Measurements from ENCODE around the gene BATF2. TPM values are rescaled to one million over a fixed set of nuclear protein-coding genes. Genes with fewer than 3 reads are reported as not detected.

BATF2 gene
- total and polyA plus RNA-seq, 12 donors: 0.67 to 34.5 (median 6.2) TPM

DNA sequence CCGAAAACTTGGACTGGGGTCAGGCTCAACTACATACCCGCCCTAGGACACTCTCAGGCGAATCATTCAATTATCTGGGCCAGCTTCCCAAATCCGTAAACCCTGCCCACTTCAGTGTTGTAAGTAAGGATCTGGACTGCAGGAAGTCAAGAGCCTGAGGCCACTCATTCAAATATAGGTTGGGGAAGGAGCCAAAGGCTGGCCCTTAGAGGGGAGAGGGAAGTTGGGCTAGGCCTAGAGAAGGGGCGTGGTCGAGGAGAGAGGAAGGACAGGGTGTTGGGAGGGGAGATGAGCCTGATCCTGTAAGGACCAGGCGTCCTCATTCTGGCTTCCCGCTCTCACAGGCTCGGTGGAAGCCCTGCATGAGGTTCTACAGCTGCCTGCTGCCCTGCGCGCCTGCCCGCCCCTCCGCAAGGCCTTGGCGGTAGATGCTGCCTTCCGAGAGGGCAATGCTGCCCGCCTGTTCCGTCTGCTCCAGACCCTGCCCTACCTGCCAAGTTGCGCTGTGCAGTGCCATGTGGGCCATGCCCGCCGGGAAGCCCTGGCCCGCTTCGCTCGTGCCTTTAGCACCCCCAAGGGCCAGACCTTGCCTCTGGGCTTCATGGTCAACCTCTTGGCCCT lies 47.2 kb upstream of the BATF2 start:
- H3K4me1 ChIP-seq (replicated peaks in 1 of 2): peaks cover 0 to 31% of the 10 kb centered on the region in 2 donors
- H3K4me3 ChIP-seq: no peak overlapping the region
- no peaks in the 10 kb centered on the region for H3K9me3 ChIP-seq (replicated peaks in 1 of 3)
- H3K27ac ChIP-seq: no peak overlapping the region
- intact Hi-C loops (cut with DNase I): no loop called here
- peak in 6 of 7 donors; percentile 31 to 69 (median 51) for DNase-seq
- no peaks in the 10 kb centered on the region for H3K27me3 ChIP-seq
- H3K36me3 ChIP-seq (replicated peaks in 1 of 2): no peaks in the 10 kb centered on the region
- TF ChIP-seq, protein P1, sequence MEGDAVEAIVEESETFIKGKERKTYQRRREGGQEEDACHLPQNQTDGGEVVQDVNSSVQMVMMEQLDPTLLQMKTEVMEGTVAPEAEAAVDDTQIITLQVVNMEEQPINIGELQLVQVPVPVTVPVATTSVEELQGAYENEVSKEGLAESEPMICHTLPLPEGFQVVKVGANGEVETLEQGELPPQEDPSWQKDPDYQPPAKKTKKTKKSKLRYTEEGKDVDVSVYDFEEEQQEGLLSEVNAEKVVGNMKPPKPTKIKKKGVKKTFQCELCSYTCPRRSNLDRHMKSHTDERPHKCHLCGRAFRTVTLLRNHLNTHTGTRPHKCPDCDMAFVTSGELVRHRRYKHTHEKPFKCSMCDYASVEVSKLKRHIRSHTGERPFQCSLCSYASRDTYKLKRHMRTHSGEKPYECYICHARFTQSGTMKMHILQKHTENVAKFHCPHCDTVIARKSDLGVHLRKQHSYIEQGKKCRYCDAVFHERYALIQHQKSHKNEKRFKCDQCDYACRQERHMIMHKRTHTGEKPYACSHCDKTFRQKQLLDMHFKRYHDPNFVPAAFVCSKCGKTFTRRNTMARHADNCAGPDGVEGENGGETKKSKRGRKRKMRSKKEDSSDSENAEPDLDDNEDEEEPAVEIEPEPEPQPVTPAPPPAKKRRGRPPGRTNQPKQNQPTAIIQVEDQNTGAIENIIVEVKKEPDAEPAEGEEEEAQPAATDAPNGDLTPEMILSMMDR (IDR thresholded peaks at IDR 0.05): no peak
- no peak for TF ChIP-seq POLR2A (IDR thresholded peaks at IDR 0.05)
- 58 to 84% (median 79%) methylated on average over 7 to 23 of the region's 23 CpGs for WGBS, 4 donors

DNA sequence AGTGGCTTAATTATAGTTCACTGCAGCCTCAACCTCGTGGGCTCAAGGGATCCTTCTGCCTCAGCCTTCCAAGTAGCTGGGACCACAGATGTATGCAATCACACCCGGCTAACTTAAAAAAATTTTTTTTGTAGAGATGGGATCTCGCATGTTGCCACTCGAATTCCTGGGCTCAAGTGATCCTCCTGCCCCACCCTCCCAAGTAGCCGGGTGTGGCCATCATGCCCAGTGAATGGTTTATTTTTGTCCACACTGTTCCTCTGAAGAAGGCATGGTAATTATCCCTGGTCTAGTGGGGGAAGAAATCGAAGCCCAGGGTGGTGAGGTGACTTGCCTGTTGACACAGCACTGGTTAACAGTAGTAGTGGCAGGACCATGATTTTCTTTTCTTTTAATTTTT lies 46.1 kb upstream of the BATF2 start:
- TF ChIP-seq, protein P1 (IDR thresholded peaks at IDR 0.05): no peak
- TF ChIP-seq POLR2A (IDR thresholded peaks at IDR 0.05): no peak
- peaks cover 0 to 8% of the 10 kb centered on the region in 2 donors for H3K36me3 ChIP-seq (replicated peaks in 1 of 2)
- peaks cover 0 to 31% of the 10 kb centered on the region in 2 donors for H3K4me1 ChIP-seq (replicated peaks in 1 of 2)
- WGBS, 4 donors: 89 to 96% (median 93%) methylated on average over 6 of the region's 6 CpGs
- no peak overlapping the region for H3K27ac ChIP-seq
- no peak overlapping the region for H3K4me3 ChIP-seq
- intact Hi-C loops (cut with DNase I): no loop called here
- H3K9me3 ChIP-seq (replicated peaks in 1 of 3): no peaks in the 10 kb centered on the region
- DNase-seq: no peak
- H3K27me3 ChIP-seq: no peaks in the 10 kb centered on the region

DNA sequence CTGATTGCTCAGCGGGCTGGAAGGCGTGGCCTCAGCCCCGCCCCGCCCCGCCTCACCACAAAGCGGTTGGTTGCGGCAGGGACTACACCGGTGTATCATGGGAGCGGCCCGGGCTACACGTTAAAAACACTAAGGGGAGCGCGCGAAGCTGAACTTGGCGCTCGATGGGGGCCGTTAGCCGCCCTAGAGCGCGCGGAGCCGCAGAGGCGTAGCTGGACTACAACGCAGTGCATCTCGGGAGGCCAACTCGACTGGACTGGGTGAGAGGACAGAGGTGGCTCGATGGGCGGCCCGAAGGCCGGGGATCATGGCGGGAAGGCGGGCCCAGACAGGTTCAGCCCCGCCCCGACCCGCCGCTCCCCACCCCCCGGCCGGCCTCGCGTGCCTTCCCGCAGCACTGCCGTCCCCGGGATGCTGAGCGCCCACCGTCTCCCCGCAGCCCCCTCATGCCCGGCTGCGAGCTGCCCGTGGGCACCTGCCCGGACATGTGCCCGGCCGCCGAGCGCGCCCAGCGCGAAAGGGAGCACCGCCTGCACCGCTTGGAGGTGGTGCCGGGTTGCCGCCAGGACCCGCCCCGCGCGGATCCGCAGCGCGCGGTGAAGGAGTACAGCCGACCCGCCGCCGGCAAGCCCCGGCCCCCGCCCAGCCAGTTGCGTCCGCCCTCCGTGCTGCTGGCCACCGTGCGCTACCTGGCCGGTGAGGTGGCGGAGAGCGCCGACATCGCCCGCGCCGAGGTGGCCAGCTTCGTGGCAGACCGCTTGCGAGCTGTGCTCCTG lies 44.3 kb upstream of the BATF2 start, which contains the start of gene SAC3D1:
SAC3D1 (plus strand) TSS at position 364 of the 776 bp plus-strand sequence; CDS start at position 447, 83 bp downstream.
- H3K4me1 ChIP-seq (replicated peaks in 1 of 2): peaks cover 0 to 31% of the 10 kb centered on the region in 2 donors
- DNase-seq: peak; percentile 84 to 92 (median 88)
- intact Hi-C loops (cut with DNase I): no loop called here
- H3K36me3 ChIP-seq (replicated peaks in 1 of 2): peaks cover 0 to 17% of the 10 kb centered on the region in 2 donors
- H3K27ac ChIP-seq: peak within 1 kb of the TSS; percentile 78 to 95 (median 90)
- H3K27me3 ChIP-seq: no peaks in the 10 kb centered on the region
- peak in 1 of 2 donors; percentile 69 for TF ChIP-seq POLR2A (IDR thresholded peaks at IDR 0.05)
- TF ChIP-seq, protein P1 (IDR thresholded peaks at IDR 0.05): no peak
- H3K9me3 ChIP-seq (replicated peaks in 1 of 3): no peaks in the 10 kb centered on the region
- 0 to 1% (median 0%) methylated on average over 10 to 91 of the region's 91 CpGs for WGBS, 4 donors
- H3K4me3 ChIP-seq: peak within 1 kb of the TSS; percentile 74 to 99 (median 82)

DNA sequence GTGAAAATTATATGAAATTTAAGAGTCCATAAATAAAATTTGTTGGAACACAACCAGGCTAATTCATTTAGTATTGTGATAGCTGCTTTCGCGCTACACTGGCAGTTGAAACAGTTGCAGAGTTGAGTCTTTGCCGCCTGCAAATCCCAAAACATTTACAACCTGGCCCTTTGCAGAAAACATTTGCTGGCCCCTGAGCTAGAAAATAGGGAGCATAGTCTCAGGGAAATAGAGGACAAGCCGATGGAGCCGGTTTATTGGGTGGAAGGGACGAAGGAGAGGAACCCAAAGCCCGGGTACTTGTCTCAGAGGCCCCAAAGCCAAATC lies 43.7 kb upstream of the BATF2 start:
- H3K9me3 ChIP-seq (replicated peaks in 1 of 3): no peaks in the 10 kb centered on the region
- 9 to 15% (median 12%) methylated on average over 7 of the region's 7 CpGs for WGBS, 4 donors
- no peak for DNase-seq
- intact Hi-C loops (cut with DNase I): no loop called here
- peak overlapping the region; percentile 74 to 99 (median 82) for H3K4me3 ChIP-seq
- no peaks in the 10 kb centered on the region for H3K27me3 ChIP-seq
- TF ChIP-seq POLR2A (IDR thresholded peaks at IDR 0.05): no peak
- TF ChIP-seq, protein P1 (IDR thresholded peaks at IDR 0.05): no peak
- H3K36me3 ChIP-seq (replicated peaks in 1 of 2): peaks cover 0 to 22% of the 10 kb centered on the region in 2 donors
- peaks cover 0 to 31% of the 10 kb centered on the region in 2 donors for H3K4me1 ChIP-seq (replicated peaks in 1 of 2)
- peak overlapping the region; percentile 78 to 95 (median 90) for H3K27ac ChIP-seq

All from adrenal gland (tissue), 12 donors.